Measurements from ENCODE around the gene TXNRD2. TPM values are rescaled to one million over a fixed set of nuclear protein-coding genes. Genes with fewer than 3 reads are reported as not detected.

TXNRD2 gene
- total RNA-seq, 4 donors from 2014 or later: 12.1 to 28.9 (median 21.6) TPM

- DNase-seq: no peak
- Histone ChIP-seq H3K36me3 (no peaks in the 10 kb centered on the region), H3K9me3 (no peaks in the 10 kb centered on the region), H3K27ac (no peak overlapping the region), H3K27me3 (no peaks in the 10 kb centered on the region), H3K4me3 (no peak overlapping the region), H3K4me1 (peaks cover 0 to 4% (median 0%) of the 10 kb centered on the region in 4 donors)
- 92% methylated on average over 2 to 6 of the region's 6 CpGs for whole genome bisulfite sequencing, 2 donors (ENCODE audit: low coverage in 1 of 2)
- TF ChIP-seq CTCF (IDR thresholded peaks at IDR 0.05) (no peak), EP300 (IDR thresholded peaks at IDR 0.05; ENCODE audit: low read depth) (no peak), POLR2A (IDR thresholded peaks at IDR 0.05) (no peak), POLR2AphosphoS5 (IDR thresholded peaks at IDR 0.05) (no peak)
- in situ Hi-C loops (cut with MboI; ENCODE audit: low pct_ligation_motif_present in 1 of 4, low pct_unique_long_range_greater_than_20kb in 1 of 4, low sequenced_read_pairs in 3 of 4) (no loop called here), intact Hi-C loops (cut with DNase I; ENCODE audit: low total_unique reads) (no loop called here)
These were observed 100.5 kb downstream of the TXNRD2 start for GRCh38 chr22:19840955-19841640.

GRCh38 chr22:19840059-19840458, 101.6 kb downstream of the TXNRD2 start:
- no peaks in the 10 kb centered on the region for H3K27me3 ChIP-seq
- no peak overlapping the region for H3K27ac ChIP-seq
- 80 to 84% methylated on average over 1 to 4 of the region's 4 CpGs for WGBS, 2 donors (ENCODE audit: low coverage in 1 of 2)
- DNase-seq: no peak
- H3K4me1 ChIP-seq: peaks cover 0 to 4% (median 0%) of the 10 kb centered on the region in 4 donors
- no peaks in the 10 kb centered on the region for H3K36me3 ChIP-seq
- no peaks in the 10 kb centered on the region for H3K9me3 ChIP-seq
- intact Hi-C loops (cut with DNase I; ENCODE audit: low total_unique reads): no loop called here
- no peak for TF ChIP-seq POLR2A (IDR thresholded peaks at IDR 0.05)
- no peak for TF ChIP-seq EP300 (IDR thresholded peaks at IDR 0.05; ENCODE audit: low read depth)
- no peak for TF ChIP-seq CTCF (IDR thresholded peaks at IDR 0.05)
- no peak for TF ChIP-seq POLR2AphosphoS5 (IDR thresholded peaks at IDR 0.05)
- in situ Hi-C loops (cut with MboI; ENCODE audit: low pct_ligation_motif_present in 1 of 4, low pct_unique_long_range_greater_than_20kb in 1 of 4, low sequenced_read_pairs in 3 of 4): no loop called here
- H3K4me3 ChIP-seq: no peak overlapping the region

GRCh38 chr22:19837915-19838314, 103.7 kb downstream of the TXNRD2 start:
- no peaks in the 10 kb centered on the region for H3K4me1 ChIP-seq
- in situ Hi-C loops (cut with MboI; ENCODE audit: low pct_ligation_motif_present in 1 of 4, low pct_unique_long_range_greater_than_20kb in 1 of 4, low sequenced_read_pairs in 3 of 4) (no loop called here), intact Hi-C loops (cut with DNase I; ENCODE audit: low total_unique reads) (no loop called here)
- DNase-seq: no peak
- 92 to 93% methylated on average over 5 to 6 of the region's 6 CpGs for WGBS, 2 donors (ENCODE audit: low coverage in 1 of 2)
- no peaks in the 10 kb centered on the region for H3K9me3 ChIP-seq
- H3K4me3 ChIP-seq: no peak overlapping the region
- H3K27me3 ChIP-seq: no peaks in the 10 kb centered on the region
- H3K36me3 ChIP-seq: no peaks in the 10 kb centered on the region
- H3K27ac ChIP-seq: no peak overlapping the region
- TF ChIP-seq POLR2A (IDR thresholded peaks at IDR 0.05) (no peak), CTCF (IDR thresholded peaks at IDR 0.05) (no peak), POLR2AphosphoS5 (IDR thresholded peaks at IDR 0.05) (no peak), EP300 (IDR thresholded peaks at IDR 0.05; ENCODE audit: low read depth) (no peak)

GRCh38 chr22:19836512-19836911, 105.1 kb downstream of the TXNRD2 start:
- no peaks in the 10 kb centered on the region for H3K36me3 ChIP-seq
- no peak overlapping the region for H3K4me3 ChIP-seq
- intact Hi-C loops (cut with DNase I; ENCODE audit: low total_unique reads) (no loop called here), in situ Hi-C loops (cut with MboI; ENCODE audit: low pct_ligation_motif_present in 1 of 4, low pct_unique_long_range_greater_than_20kb in 1 of 4, low sequenced_read_pairs in 3 of 4) (no loop called here)
- H3K27me3 ChIP-seq: no peaks in the 10 kb centered on the region
- H3K27ac ChIP-seq: no peak overlapping the region
- no peak for DNase-seq
- no peaks in the 10 kb centered on the region for H3K4me1 ChIP-seq
- TF ChIP-seq EP300 (IDR thresholded peaks at IDR 0.05; ENCODE audit: low read depth) (no peak), CTCF (IDR thresholded peaks at IDR 0.05) (no peak), POLR2A (IDR thresholded peaks at IDR 0.05) (no peak), POLR2AphosphoS5 (IDR thresholded peaks at IDR 0.05) (no peak)
- no peaks in the 10 kb centered on the region for H3K9me3 ChIP-seq
